GM19438 (cell line): ENCODE data around the gene MRNIP.
"Not testable (repeated sequence)": the region's sequence is repeated elsewhere in the genome, so short reads cannot be mapped to it uniquely, and the experiment has no call there.

ENCODE experiments used
- ATAC-seq: cut with Tn5 transposase; IDR thresholded peaks from one replicate; pipeline ENCODE4 v1.9.1; 2021; ENCODE audit warnings: low read depth; ENCODE audit not compliant: unreplicated experiment

The MRNIP gene

GRCh38 chr5:179872055-179872827, 13.6 kb upstream of the MRNIP start:
- ATAC-seq, result no peak

- not testable (repeated sequence) for ATAC-seq
Observed at GRCh38 chr5:179871533-179871932, 12.9 kb upstream of the MRNIP start.

- ATAC-seq, result no peak
Observed at GRCh38 chr5:179870952-179871351, 12.3 kb upstream of the MRNIP start.

- no peak for ATAC-seq
Observed at GRCh38 chr5:179870403-179870903, 11.8 kb upstream of the MRNIP start.

GRCh38 chr5:179869641-179870402, 11.2 kb upstream of the MRNIP start:
- no peak for ATAC-seq

- no peak for ATAC-seq
Observed at GRCh38 chr5:179869101-179869500, 10.5 kb upstream of the MRNIP start.

- no peak for ATAC-seq
Observed at GRCh38 chr5:179868541-179868940, 9.9 kb upstream of the MRNIP start.

- ATAC-seq, result no peak
Observed at GRCh38 chr5:179867476-179867875, 8.9 kb upstream of the MRNIP start.

GRCh38 chr5:179867079-179867465, 8.5 kb upstream of the MRNIP start:
- no peak for ATAC-seq

- ATAC-seq, result no peak
Observed at GRCh38 chr5:179866241-179867078, 7.8 kb upstream of the MRNIP start.

- no peak for ATAC-seq
Observed at GRCh38 chr5:179865491-179866240, 7.0 kb upstream of the MRNIP start.

GRCh38 chr5:179864686-179865085, 6.1 kb upstream of the MRNIP start:
- no peak for ATAC-seq

- no peak for ATAC-seq
Observed at GRCh38 chr5:179863449-179864085, 5.0 kb upstream of the MRNIP start.

GRCh38 chr5:179862891-179863290, 4.3 kb upstream of the MRNIP start:
- ATAC-seq, result no peak

GRCh38 chr5:179862296-179862695, 3.7 kb upstream of the MRNIP start:
- no peak for ATAC-seq

GRCh38 chr5:179860301-179860700, 1.7 kb upstream of the MRNIP start:
- no peak for ATAC-seq

GRCh38 chr5:179858241-179858585, 404 bp downstream of the MRNIP start:
- peak; percentile 46 for ATAC-seq

- ATAC-seq, result no peak
Observed at GRCh38 chr5:179854356-179854755, 4.3 kb downstream of the MRNIP start.

- peak; percentile 91 for ATAC-seq
Observed at GRCh38 chr5:179852993-179853547, 5.5 kb downstream of the MRNIP start.

GRCh38 chr5:179841621-179842020, 17.0 kb downstream of the MRNIP start:
- no peak for ATAC-seq
